ENCODE measurements around the gene ZNF407.

ZNF407 gene

GRCh38 chr18:75036917-75037688 lies 439.4 kb downstream of the ZNF407 start:
- in situ Hi-C loops (cut with MboI; ENCODE audit: low sequenced_read_pairs), result no loop called here

DNA sequence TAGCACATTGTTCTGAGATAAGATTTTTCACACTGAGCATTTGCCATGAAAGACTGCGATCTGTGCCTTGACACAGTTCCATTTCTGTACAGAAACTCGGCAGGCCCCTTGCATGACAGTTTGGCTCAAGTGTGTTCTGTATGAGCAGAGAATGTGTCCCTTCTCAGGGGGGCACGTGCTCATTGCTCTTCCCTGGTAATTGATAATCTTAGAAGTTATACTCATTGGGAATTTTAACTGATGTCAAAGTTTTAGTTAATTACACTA lies 440.0 kb downstream of the ZNF407 start:
- in situ Hi-C loops (cut with MboI; ENCODE audit: low sequenced_read_pairs), result no loop called here

DNA sequence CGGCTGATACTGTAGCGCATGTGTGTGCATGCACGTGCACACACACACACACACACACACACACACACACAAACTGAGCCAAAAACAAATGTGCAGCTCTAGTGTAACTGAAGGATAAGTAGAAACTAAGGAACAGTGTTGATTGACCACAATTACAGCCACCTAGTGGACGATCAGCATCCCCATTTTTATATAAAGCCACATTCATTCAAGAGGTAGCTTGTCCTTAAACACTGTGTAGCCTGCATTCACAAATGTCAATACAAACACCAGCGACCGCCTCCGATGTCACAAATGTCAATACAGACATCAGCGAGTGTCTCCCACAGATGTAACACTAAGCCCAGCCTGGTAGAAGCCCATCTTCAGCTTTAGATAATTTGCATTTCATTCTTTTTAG lies 443.9 kb downstream of the ZNF407 start:
- in situ Hi-C loops (cut with MboI; ENCODE audit: low sequenced_read_pairs), result no loop called here

DNA sequence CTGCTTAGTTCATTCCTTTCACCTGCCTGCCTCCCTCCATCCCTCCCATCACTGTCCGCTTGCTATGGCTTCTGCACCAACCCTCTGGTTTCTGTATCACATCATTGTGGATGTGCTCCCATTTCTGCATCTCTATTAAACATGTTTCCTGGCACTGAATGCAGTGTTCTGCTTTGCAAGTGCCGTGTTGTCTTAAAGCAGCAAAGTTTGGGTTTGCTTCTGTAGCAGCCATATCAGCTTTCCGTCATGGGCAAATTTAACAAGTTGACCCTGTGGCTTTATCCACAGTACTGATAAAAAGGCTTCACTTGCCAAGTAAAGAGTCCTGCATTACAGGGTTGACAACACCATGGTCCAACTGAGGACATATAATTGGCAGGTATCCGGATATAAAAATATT lies 445.8 kb downstream of the ZNF407 start:
- in situ Hi-C loops (cut with MboI; ENCODE audit: low sequenced_read_pairs), result no loop called here

DNA sequence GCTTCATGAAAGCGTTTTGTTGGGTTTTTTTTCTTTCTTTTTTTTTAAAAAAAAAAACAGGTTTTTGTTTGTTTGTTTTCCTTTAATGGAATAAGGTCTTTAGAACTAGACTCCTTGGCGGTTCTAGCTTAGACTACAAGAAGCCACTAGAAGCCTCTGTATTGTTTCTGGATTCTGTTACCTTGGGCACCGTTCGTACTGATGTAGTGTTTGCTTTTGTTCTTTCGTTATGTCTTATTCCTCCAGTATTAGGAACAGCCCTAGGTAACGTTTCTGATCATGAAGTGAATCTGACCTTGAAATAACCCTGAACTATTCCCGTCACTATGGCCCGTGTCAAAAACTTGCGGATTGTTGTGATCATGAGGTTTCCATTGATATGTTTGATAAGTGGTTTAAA lies 446.6 kb downstream of the ZNF407 start:
- in situ Hi-C loops (cut with MboI; ENCODE audit: low sequenced_read_pairs), result no loop called here

DNA sequence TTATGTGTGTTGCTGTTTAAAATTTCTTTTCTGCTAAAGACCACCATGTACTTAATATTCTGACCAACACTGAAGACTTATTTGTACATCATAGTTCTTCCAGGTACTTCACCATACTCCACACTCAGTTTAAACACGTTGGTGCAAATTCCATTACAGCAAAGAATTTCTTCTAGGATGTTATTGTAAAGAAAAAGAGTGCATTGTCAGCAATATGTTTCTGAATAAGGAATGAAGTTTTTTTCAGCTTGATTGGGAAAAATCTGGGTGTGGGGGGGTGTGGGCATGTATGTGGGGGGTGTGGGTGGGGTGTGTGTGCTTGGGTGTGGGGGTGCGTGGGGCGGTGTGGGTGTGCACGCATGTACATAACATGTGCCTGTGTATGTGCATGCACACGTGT lies 447.1 kb downstream of the ZNF407 start:
- in situ Hi-C loops (cut with MboI; ENCODE audit: low sequenced_read_pairs), result no loop called here

- in situ Hi-C loops (cut with MboI; ENCODE audit: low sequenced_read_pairs), result no loop called here
These were observed 447.6 kb downstream of the ZNF407 start for GRCh38 chr18:75045272-75045671.

GRCh38 chr18:75047240-75047961 lies 449.7 kb downstream of the ZNF407 start:
- in situ Hi-C loops (cut with MboI; ENCODE audit: low sequenced_read_pairs), result no loop called here

DNA sequence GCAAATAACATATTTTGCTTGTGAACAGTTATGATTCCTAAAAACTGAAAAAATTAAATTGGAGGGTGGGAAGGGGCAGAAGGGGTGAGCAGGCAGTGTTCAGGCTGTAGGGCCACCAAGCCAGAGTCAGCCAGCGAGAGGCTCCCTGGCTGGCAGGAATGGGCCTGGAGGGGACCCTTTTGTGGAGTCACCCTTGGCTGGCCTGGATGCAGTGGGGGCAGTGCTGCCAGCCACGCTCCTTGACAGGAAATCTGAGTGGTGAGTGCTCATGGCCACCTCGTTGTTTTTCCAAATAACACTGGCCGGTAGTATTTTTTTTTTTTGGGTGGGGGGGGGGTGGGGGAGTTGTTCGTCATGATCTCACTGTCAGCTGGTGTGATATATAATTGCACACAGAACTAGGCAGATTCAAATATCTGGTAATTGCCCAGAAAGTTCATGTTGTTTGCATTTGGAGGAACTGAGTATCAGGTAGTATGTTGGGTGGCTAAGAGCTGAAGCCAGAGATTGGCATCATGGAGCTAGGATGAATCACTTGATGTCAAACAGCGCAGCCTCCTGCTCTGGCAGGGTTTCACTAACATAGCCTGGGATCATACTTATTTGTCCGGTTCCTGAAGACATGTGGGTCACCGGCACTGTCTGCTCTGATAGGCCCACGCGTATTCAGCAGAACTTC lies 451.2 kb downstream of the ZNF407 start:
- in situ Hi-C loops (cut with MboI; ENCODE audit: low sequenced_read_pairs), result no loop called here

DNA sequence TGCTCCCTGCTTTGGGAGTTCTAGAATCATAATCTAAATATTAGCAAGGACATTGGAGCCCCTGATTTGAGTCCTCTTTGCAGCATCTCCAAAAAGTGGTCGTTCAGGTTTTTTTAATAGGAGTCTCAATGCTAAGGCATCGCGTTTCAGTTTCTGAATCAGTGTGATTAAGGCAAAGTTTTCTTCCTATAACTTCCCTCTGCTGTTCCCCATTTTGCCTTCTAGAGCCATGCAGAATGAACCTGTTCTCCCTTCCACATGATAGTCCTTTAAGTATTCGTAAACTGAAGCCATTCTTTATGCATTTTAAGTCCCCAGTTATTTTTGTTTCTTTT lies 451.8 kb downstream of the ZNF407 start:
- in situ Hi-C loops (cut with MboI; ENCODE audit: low sequenced_read_pairs), result no loop called here

DNA sequence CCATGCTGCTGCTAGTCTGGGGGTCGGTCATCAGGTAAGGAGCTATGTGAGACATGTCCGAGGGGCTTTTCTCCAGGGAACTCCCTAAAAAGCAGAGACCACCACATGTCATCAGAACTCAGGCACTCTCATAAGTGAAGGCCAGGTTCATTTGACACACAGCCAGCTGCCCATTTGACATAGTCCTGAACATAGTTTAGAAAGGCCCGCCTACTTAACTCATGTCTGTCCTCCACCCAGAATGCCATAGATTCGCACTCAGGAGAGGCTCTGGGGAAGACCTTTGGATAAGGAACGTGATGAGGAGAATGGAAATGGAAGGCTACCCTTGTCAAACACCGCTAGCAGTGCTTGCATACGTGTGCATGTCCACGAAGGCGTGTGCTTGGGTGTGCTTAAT lies 454.1 kb downstream of the ZNF407 start:
- in situ Hi-C loops (cut with MboI; ENCODE audit: low sequenced_read_pairs), result no loop called here

GRCh38 chr18:75052475-75052874 lies 454.8 kb downstream of the ZNF407 start:
- in situ Hi-C loops (cut with MboI; ENCODE audit: low sequenced_read_pairs), result no loop called here

DNA sequence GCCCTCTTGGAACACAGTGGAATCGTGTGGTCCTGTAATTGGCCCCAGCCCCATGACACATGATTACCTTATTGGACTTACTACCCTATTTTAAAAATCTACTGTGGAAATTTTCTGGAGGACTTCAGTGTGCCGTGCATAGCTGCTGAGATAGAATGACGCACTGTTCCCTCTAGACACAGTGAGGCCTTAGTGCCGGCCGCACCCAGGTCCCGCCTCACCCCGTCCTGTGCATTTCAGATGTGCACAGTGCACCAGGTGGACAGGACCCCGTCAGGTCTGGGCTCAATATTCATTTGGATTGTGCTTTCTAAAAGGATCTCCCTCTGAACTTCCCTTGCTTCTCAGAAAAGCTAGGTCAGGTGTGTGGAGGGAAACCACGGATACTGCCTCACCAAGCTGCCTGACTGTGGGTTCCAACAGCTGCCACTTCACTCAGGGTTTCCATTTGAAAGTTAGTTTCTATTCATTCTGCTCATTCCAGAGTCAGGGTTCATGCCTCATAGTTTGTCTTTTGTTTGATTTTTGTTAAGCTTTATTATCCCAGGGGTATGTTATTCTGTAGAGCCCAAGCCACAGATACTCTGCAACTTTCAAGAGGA lies 455.5 kb downstream of the ZNF407 start:
- in situ Hi-C loops (cut with MboI; ENCODE audit: low sequenced_read_pairs), result no loop called here

- in situ Hi-C loops (cut with MboI; ENCODE audit: low sequenced_read_pairs), result no loop called here
These were observed 456.4 kb downstream of the ZNF407 start for GRCh38 chr18:75054046-75054445.

- in situ Hi-C loops (cut with MboI; ENCODE audit: low sequenced_read_pairs), result no loop called here
These were observed 456.9 kb downstream of the ZNF407 start for GRCh38 chr18:75054611-75055010.

DNA sequence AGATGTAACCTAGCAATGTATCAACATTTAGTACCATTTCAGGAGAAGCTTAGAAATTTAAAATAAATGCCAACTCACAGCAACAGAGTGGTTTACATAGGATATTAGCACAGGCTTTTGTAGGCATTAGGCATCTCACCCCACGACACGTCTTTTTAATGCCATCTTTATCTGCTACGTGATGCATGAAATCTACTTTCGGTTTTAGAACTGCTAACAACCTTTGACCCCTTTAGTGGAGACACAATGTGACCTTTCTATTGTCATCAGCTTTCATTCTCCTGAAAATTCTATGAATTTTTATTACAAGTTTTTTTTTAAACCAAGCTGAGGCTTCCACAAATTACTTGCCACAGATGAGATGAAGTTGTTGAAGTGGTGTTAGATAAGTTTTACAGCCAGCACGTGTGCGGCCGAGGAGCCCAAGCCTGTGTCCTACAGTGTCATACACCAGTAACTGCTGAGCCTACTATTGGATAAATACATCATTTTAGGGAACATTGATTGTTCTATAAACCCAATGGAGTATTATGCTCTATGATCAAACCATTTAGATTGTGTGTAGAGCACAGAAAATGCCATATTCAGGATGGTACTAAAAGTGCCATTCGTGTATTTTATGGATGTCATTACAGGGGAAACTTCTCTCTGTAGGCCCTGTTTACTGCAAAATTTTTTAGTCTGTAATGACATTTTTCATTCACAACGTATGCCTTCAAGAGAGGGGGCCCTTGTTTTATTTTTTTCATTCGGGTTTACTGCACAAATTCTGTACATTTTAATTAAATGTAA lies 459.7 kb downstream of the ZNF407 start:
- in situ Hi-C loops (cut with MboI; ENCODE audit: low sequenced_read_pairs), result no loop called here

GRCh38 chr18:75060185-75060584 lies 462.5 kb downstream of the ZNF407 start:
- in situ Hi-C loops (cut with MboI; ENCODE audit: low sequenced_read_pairs), result no loop called here

GRCh38 chr18:75062297-75062886 lies 464.7 kb downstream of the ZNF407 start:
- in situ Hi-C loops (cut with MboI; ENCODE audit: low sequenced_read_pairs), result no loop called here

DNA sequence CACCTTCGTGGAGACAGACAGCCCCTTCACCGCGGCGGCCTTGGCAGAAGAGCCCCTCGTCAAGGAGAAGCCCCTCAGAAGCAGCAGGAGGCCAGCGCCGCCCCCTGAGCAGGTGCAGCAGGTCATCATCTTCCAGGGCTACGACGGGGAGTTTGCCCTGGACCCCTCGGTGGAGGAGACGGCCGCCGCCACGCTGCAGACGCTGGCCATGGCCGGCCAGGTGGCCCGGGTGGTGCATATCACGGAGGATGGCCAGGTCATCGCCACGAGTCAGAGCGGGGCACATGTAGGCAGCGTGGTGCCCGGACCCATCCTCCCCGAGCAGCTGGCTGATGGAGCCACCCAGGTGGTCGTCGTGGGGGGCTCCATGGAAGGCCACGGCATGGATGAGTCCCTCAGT lies 465.5 kb downstream of the ZNF407 start:
- in situ Hi-C loops (cut with MboI; ENCODE audit: low sequenced_read_pairs), result no loop called here

DNA sequence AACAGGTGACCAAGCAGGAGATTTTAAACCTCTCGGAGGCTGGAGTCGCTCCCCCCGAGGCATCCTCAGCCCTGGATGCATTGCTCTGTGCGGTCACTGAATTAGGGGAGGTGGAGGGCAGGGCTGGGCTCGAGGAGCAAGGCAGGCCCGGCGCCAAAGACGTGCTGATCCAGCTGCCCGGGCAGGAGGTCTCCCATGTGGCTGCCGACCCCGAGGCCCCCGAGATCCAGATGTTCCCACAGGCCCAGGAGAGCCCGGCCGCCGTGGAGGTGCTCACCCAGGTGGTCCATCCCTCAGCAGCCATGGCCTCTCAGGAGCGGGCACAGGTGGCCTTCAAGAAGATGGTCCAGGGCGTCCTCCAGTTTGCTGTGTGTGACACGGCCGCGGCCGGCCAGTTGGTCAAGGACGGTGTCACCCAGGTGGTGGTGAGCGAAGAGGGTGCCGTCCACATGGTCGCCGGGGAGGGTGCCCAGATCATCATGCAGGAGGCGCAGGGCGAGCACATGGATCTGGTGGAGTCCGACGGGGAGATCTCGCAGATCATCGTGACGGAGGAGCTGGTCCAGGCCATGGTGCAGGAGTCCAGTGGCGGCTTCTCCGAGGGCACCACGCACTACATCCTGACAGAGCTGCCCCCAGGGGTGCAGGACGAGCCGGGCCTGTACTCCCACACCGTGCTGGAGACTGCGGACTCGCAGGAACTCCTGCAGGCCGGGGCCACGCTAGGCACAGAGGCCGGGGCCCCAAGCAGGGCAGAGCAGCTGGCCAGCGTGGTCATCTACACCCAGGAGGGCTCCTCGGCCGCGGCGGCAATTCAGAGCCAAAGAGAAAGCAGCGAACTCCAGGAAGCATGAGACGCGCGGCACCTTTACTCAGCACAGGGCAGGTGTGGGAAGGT lies 466.2 kb downstream of the ZNF407 start:
- in situ Hi-C loops (cut with MboI; ENCODE audit: low sequenced_read_pairs), result no loop called here

Measured in hTERT RPE-1 (cell line).